ENCODE results near the gene HSPG2.

The HSPG2 gene

DNA sequence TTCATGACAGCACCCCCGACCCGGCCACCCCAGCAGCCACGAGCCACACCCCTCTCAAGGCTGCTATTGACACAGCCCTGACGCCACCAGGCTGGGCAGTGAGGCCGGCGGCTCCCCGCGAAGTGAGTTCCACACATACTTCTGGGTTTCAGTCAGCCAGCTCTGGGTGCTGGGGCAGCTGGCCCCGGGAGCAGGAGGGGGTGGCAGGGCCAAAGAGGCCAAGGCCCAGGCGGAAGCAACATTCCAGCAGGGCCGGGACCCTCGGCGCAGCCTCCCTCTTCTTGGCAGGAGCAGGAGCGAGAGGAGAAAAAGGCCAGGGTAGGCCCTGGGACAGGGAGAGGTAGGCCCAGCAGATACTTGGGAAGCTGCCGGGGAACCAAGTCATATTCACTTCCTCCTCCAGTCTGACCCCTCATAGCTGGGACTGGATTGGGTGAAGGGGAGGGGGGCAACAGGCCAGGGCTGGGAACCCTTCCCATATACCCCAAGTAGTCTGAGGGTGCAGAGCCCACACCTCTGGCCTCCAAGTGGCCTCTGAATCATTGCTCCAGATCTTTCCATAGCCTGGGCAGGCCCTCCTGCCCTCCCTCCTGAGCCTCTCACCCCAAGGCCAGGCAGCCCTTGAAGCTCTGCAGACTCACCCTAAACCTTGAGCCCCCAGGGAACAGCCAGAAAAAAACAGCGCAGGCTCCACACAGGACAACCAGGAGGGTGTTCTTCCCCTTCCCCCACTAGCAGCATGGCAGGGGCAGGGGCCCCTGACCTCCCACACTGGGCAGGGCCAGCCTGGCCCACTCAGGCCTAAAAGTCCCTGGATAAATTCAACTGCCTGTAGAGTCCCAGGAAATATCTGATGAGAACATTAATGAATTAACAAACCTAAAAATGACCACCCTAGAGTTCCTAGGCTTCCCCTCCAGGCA lies 5.7 kb downstream of the HSPG2 start:
- no peak for FAIRE-seq
- TF ChIP-seq POLR2AphosphoS5 (IDR thresholded peaks at IDR 0.05; ENCODE audit: low read depth, low read length) (no peak), PAX5 (IDR thresholded peaks at IDR 0.05; ENCODE audit: insufficient read depth, low read length, severe bottlenecking) (no peak), SPI1 (IDR thresholded peaks at IDR 0.05; ENCODE audit: low read depth, low read length) (no peak), TAF1 (IDR thresholded peaks at IDR 0.05; ENCODE audit: low read depth, low read length) (no peak), POLR2A (IDR thresholded peaks at IDR 0.05; ENCODE audit: low read depth, low read length) (no peak), POU2F2 (IDR thresholded peaks at IDR 0.05; ENCODE audit: low read depth, low read length) (no peak)
- DNase-seq (ENCODE audit: insufficient read length, low spot score): no peak

DNA sequence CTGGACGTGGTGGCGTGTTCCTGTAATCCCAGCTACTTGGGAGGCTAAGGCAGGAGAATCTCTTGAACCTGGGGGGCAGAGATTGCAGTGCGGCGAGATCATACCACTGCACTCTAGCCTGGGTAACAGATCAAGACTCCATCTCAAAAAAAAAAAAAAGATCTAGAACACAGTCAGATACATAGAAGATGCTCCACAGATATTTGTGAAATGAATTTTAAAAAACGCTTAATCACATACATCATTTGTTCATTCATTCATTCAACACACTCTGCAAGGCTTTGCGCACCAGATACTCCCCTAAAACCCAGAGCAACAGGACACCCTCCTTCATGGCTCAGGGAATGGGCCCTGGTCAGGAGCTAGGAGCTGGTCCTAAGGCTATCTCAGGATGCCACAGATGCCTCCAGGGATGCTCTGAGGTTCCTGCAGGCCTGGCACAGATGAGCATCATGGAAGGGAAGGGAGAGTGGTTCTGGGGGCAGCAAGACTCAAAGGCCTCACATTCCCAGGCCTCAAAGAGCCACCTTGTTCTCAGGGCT lies 6.4 kb downstream of the HSPG2 start:
- DNase-seq (ENCODE audit: insufficient read length, low spot score): no peak
- TF ChIP-seq POLR2A (IDR thresholded peaks at IDR 0.05; ENCODE audit: low read depth, low read length) (no peak), SPI1 (IDR thresholded peaks at IDR 0.05; ENCODE audit: low read depth, low read length) (no peak), POU2F2 (IDR thresholded peaks at IDR 0.05; ENCODE audit: low read depth, low read length) (no peak), POLR2AphosphoS5 (IDR thresholded peaks at IDR 0.05; ENCODE audit: low read depth, low read length) (no peak)
- no peak for FAIRE-seq

DNA sequence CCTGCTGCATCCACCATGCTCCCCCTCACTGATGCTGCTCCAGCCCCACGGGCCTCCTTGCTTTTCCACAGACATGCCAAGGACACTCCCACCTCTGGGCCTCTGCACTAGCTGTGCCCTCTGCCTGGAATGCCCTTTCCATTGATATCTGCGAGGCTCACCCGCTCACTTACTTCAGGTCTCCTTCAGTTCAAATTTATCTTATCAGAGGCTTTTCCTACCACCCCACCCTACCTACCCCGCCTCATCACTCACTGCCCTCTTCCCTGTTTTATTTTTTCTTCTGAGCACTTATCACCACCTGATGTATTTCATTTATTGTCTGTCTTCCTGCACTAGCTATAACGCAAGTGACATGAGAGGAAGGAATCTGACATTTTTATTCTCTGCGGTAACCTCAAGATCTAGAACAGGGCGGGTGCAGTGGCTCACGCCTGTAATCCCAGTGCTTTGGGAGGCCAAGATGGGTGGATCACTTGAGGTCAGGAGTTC lies 7.0 kb downstream of the HSPG2 start:
- no peak for DNase-seq (ENCODE audit: insufficient read length, low spot score)
- no peak for FAIRE-seq
- no peak for TF ChIP-seq POLR2A (IDR thresholded peaks at IDR 0.05; ENCODE audit: low read depth, low read length)
- no peak for TF ChIP-seq PAX5 (IDR thresholded peaks at IDR 0.05; ENCODE audit: insufficient read depth, low read length, severe bottlenecking)
- TF ChIP-seq TAF1 (IDR thresholded peaks at IDR 0.05; ENCODE audit: low read depth, low read length): no peak
- no peak for TF ChIP-seq SPI1 (IDR thresholded peaks at IDR 0.05; ENCODE audit: low read depth, low read length)
- TF ChIP-seq POLR2AphosphoS5 (IDR thresholded peaks at IDR 0.05; ENCODE audit: low read depth, low read length): no peak
- no peak for TF ChIP-seq POU2F2 (IDR thresholded peaks at IDR 0.05; ENCODE audit: low read depth, low read length)

DNA sequence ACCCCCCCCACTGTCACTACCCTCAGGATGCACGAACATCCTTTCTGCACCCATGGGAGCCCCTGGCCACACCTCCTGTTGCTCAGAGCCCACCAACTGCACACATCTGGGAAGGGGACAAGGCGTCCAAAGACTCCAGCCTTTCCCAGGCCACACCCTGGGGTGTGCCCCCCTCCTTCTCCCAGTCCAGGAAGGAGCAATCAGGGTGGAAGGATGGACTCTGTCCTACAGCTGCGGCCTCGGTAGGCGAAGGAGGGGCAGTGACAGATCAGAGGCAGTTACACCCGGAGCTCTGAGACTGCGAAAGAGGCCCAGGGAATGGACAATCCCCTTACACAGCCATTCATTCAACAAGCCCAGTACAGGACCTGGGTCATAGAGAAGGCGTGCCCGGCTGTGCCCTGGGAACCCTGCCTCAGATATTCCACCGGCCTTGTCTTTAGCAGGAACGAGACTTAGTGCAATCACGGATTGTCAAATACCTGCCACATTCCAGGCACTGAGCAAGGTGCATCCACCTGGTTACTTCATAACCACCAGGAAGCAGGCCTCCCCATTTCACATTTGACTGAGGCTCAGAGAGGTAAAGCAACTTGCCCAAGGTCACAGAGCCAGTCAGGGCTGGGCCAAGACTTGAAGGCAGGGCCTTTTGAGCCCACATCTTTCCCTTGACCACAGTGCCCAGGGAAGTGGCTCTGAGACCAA lies 9.4 kb downstream of the HSPG2 start:
- FAIRE-seq (no peak), DNase-seq (ENCODE audit: insufficient read length, low spot score) (no peak)
- no peak for TF ChIP-seq POLR2AphosphoS5 (IDR thresholded peaks at IDR 0.05; ENCODE audit: low read depth, low read length)
- no peak for TF ChIP-seq POU2F2 (IDR thresholded peaks at IDR 0.05; ENCODE audit: low read depth, low read length)
- no peak for TF ChIP-seq SPI1 (IDR thresholded peaks at IDR 0.05; ENCODE audit: low read depth, low read length)
- no peak for TF ChIP-seq PAX5 (IDR thresholded peaks at IDR 0.05; ENCODE audit: insufficient read depth, low read length, severe bottlenecking)
- no peak for TF ChIP-seq TAF1 (IDR thresholded peaks at IDR 0.05; ENCODE audit: low read depth, low read length)
- TF ChIP-seq POLR2A (IDR thresholded peaks at IDR 0.05; ENCODE audit: low read depth, low read length): no peak

DNA sequence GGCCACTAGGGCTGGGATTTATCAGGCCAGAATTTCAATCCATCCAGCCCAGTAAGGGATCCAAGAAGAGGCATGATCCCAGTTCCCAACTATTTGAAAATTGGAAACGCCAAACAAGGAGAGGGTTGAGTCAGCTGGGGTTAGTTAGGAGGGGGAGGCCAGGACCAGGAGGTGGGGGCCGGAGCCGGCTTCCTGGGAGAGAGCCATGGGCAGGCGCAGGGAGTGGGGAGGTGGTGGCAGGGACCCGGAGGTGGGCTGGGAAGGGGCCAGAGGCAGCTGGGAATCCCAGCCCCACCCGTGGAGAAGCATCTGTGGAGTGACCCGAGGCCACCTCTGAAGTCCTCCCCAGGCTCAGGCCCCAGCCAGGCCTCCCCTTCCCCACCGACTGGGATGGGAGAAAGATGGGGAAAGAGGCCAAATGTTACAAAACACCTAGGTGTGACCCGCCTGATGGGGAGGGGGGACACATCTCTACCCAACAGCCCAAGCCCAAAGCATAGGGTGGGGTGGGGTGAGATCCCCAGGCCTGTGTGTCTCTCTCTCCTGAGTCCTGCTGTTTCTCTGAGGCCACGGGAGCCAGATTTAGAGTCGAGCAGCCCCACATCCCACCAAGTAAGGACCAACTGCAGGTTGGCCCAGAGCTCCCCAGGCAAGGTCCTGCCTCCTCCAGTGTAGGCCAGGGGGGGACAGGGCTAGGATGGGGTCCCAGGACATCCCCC lies 10.1 kb downstream of the HSPG2 start:
- no peak for FAIRE-seq
- no peak for DNase-seq (ENCODE audit: insufficient read length, low spot score)
- TF ChIP-seq PAX5 (IDR thresholded peaks at IDR 0.05; ENCODE audit: insufficient read depth, low read length, severe bottlenecking) (no peak), TAF1 (IDR thresholded peaks at IDR 0.05; ENCODE audit: low read depth, low read length) (no peak), POLR2A (IDR thresholded peaks at IDR 0.05; ENCODE audit: low read depth, low read length) (no peak), POLR2AphosphoS5 (IDR thresholded peaks at IDR 0.05; ENCODE audit: low read depth, low read length) (no peak), POU2F2 (IDR thresholded peaks at IDR 0.05; ENCODE audit: low read depth, low read length) (no peak), SPI1 (IDR thresholded peaks at IDR 0.05; ENCODE audit: low read depth, low read length) (no peak)

DNA sequence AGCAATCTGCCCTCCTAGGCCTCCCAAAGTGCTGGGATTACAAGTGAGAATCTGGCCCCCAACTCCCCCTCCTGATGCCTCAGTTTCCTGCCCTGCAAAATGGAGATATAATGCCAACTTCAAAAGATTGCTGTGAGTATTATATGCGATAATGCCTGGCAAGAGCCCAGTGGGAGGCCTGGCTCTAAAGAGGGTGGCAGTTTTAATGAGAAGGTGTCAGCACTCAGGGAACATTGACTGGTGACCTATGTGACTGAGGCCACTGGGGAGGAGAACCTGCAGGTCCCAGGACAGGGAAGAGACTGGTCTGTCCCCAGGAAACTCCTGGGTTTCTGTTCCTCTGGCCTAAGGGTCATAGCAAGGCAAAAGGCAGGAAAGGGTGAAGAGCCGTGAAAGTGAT lies 11.0 kb downstream of the HSPG2 start:
- TF ChIP-seq POLR2AphosphoS5 (IDR thresholded peaks at IDR 0.05; ENCODE audit: low read depth, low read length) (no peak), SPI1 (IDR thresholded peaks at IDR 0.05; ENCODE audit: low read depth, low read length) (no peak), POU2F2 (IDR thresholded peaks at IDR 0.05; ENCODE audit: low read depth, low read length) (no peak), POLR2A (IDR thresholded peaks at IDR 0.05; ENCODE audit: low read depth, low read length) (no peak), PAX5 (IDR thresholded peaks at IDR 0.05; ENCODE audit: insufficient read depth, low read length, severe bottlenecking) (no peak)
- FAIRE-seq: no peak
- no peak for DNase-seq (ENCODE audit: insufficient read length, low spot score)

DNA sequence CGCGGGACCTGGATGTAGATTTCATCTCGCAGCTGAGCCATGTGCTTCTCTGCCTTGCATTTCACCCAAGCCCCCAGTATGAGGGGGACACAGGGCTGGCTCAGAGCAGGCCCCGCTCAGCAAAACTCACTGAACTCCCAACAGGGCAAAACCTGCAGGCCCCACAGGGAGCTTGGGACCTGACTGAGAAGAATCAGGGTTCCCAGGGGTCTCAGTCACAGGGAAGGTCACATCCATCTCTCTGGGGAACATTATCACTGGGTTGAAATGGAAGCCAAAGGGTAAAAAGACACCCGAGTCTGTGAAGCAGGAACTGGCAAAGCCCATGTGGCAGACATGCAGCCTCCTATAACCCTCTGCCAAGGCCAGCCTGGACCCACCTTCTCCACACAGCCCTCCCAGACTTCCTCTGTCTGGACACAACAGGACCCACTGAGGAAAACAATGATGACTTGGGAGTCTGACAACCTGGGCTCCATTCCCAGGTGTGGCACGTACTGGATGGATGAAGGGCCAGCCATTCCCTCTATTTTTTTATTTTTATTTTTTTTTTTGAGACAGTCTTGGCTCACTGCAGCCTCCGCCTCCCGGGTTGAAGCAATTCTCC lies 11.7 kb downstream of the HSPG2 start:
- DNase-seq (ENCODE audit: insufficient read length, low spot score): no peak
- TF ChIP-seq POLR2AphosphoS5 (IDR thresholded peaks at IDR 0.05; ENCODE audit: low read depth, low read length): no peak
- no peak for TF ChIP-seq SPI1 (IDR thresholded peaks at IDR 0.05; ENCODE audit: low read depth, low read length)
- TF ChIP-seq TAF1 (IDR thresholded peaks at IDR 0.05; ENCODE audit: low read depth, low read length): no peak
- TF ChIP-seq PAX5 (IDR thresholded peaks at IDR 0.05; ENCODE audit: insufficient read depth, low read length, severe bottlenecking): no peak
- TF ChIP-seq POU2F2 (IDR thresholded peaks at IDR 0.05; ENCODE audit: low read depth, low read length): no peak
- no peak for TF ChIP-seq POLR2A (IDR thresholded peaks at IDR 0.05; ENCODE audit: low read depth, low read length)
- no peak for FAIRE-seq

DNA sequence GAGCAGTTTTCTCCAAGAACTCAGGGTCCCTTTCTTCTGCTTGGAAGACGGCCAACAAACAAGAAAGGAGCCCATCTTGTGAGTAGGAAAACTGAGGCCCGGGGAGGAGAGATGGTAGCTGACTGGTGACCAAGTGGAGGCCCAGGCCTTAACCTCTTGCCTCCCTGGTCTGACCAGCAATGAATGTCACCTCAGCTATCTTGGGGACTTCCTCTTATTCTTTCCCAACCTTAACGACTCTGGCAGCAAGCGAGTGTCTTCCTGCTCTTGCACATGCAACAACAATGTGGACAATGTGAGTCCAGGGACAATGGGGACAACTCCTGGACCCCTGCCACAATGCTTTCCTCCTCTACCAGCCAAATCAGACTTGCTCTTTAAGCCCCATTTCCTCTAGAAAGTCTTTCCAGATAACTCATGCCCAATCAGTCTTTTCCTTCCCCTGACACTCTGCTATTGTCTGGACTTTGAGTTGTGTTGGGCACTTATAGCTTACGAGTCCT lies 12.6 kb downstream of the HSPG2 start:
- TF ChIP-seq POLR2AphosphoS5 (IDR thresholded peaks at IDR 0.05; ENCODE audit: low read depth, low read length) (no peak), SPI1 (IDR thresholded peaks at IDR 0.05; ENCODE audit: low read depth, low read length) (peak; percentile 39), POU2F2 (IDR thresholded peaks at IDR 0.05; ENCODE audit: low read depth, low read length) (no peak), TAF1 (IDR thresholded peaks at IDR 0.05; ENCODE audit: low read depth, low read length) (no peak), PAX5 (IDR thresholded peaks at IDR 0.05; ENCODE audit: insufficient read depth, low read length, severe bottlenecking) (no peak)
- no peak for DNase-seq (ENCODE audit: insufficient read length, low spot score)
- FAIRE-seq: no peak

Measured in GM12891 (cell line).